Measurements from ENCODE around the gene CFAP251.

GRCh38 chr12:122014781-122015180 is 96.4 kb downstream of the CFAP251 start:
- TF ChIP-seq POLR2AphosphoS5 (IDR thresholded peaks at IDR 0.05) (no peak), POLR2A (IDR thresholded peaks at IDR 0.05) (no peak), EP300 (IDR thresholded peaks at IDR 0.05) (no peak)
- TF ChIP-seq, protein P1, sequence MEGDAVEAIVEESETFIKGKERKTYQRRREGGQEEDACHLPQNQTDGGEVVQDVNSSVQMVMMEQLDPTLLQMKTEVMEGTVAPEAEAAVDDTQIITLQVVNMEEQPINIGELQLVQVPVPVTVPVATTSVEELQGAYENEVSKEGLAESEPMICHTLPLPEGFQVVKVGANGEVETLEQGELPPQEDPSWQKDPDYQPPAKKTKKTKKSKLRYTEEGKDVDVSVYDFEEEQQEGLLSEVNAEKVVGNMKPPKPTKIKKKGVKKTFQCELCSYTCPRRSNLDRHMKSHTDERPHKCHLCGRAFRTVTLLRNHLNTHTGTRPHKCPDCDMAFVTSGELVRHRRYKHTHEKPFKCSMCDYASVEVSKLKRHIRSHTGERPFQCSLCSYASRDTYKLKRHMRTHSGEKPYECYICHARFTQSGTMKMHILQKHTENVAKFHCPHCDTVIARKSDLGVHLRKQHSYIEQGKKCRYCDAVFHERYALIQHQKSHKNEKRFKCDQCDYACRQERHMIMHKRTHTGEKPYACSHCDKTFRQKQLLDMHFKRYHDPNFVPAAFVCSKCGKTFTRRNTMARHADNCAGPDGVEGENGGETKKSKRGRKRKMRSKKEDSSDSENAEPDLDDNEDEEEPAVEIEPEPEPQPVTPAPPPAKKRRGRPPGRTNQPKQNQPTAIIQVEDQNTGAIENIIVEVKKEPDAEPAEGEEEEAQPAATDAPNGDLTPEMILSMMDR (IDR thresholded peaks at IDR 0.05), result no peak

Data from sigmoid colon (tissue), 4 donors.